ENCODE data around the gene RBM6.

DNA sequence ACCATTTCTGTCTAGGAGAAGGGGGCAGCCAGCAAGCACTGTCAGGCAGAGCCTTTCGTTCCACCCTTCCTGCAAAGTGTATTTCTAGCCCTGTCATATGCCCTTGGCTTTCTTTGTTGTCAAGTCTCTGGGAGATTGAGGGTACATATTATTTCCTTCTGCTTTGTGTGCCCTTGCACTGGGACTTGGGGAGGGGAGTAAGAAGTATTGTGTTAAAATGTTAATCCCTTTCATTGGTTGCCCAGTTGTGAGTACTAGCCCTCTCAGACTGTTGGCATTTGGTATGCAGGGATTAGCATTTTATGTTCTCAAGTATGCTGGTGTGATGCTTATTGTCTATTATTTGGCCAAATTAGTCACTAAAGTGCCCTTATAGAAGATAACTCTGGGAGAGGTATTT is 63.9 kb downstream of the RBM6 start:
- TF ChIP-seq CTCF (IDR thresholded peaks at IDR 0.05): no peak
- TF ChIP-seq ELF4 (CRISPR knock-in tag; IDR thresholded peaks at IDR 0.05; ENCODE audit: low read depth): no peak
- no peak for TF ChIP-seq MXD4 (CRISPR knock-in tag; IDR thresholded peaks at IDR 0.05; ENCODE audit: borderline replicate concordance)
- TF ChIP-seq, protein P1, sequence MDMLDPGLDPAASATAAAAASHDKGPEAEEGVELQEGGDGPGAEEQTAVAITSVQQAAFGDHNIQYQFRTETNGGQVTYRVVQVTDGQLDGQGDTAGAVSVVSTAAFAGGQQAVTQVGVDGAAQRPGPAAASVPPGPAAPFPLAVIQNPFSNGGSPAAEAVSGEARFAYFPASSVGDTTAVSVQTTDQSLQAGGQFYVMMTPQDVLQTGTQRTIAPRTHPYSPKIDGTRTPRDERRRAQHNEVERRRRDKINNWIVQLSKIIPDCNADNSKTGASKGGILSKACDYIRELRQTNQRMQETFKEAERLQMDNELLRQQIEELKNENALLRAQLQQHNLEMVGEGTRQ (CRISPR knock-in tag; IDR thresholded peaks at IDR 0.05): no peak
- TF ChIP-seq SP1 (CRISPR knock-in tag; conservative IDR thresholded peaks at IDR 0.05): no peak
- TF ChIP-seq EMX1 (CRISPR knock-in tag; IDR thresholded peaks at IDR 0.05): no peak
